MM.1S (cell line): ENCODE results near the gene GAB3.

Experiments
- EZH2 ChIP-seq: fragments of 300-600 bp; sonication (generic); optimal IDR thresholded peaks from 2 replicates; pipeline ENCODE3; 2017; ENCODE audit warnings: low read depth, mild to moderate bottlenecking, antibody characterized with exemption, low read length, mixed read lengths
- EZH2phosphoT487 ChIP-seq: fragments of 300-600 bp; sonication (generic); IDR thresholded peaks from 2 replicates; pipeline ENCODE4 v1.6.1; 2018; ENCODE audit warnings: antibody characterized with exemption, low read length
- TF ChIP-seq, protein P1 (sequence below): fragments of 300-600 bp; sonication (generic); IDR thresholded peaks from 2 replicates; pipeline ENCODE4 v1.5.1; 2016; ENCODE audit warnings: antibody characterized with exemption, low read length, mixed read lengths

- TF ChIP-seq, protein P1, sequence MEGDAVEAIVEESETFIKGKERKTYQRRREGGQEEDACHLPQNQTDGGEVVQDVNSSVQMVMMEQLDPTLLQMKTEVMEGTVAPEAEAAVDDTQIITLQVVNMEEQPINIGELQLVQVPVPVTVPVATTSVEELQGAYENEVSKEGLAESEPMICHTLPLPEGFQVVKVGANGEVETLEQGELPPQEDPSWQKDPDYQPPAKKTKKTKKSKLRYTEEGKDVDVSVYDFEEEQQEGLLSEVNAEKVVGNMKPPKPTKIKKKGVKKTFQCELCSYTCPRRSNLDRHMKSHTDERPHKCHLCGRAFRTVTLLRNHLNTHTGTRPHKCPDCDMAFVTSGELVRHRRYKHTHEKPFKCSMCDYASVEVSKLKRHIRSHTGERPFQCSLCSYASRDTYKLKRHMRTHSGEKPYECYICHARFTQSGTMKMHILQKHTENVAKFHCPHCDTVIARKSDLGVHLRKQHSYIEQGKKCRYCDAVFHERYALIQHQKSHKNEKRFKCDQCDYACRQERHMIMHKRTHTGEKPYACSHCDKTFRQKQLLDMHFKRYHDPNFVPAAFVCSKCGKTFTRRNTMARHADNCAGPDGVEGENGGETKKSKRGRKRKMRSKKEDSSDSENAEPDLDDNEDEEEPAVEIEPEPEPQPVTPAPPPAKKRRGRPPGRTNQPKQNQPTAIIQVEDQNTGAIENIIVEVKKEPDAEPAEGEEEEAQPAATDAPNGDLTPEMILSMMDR = no peak
- TF ChIP-seq EZH2phosphoT487 (no peak), EZH2 (no peak)
Observed at GRCh38 chrX:154660541-154660940, 90.3 kb downstream of the GAB3 start.
